Measurements from ENCODE around the gene MAGI1. TPM values are rescaled to one million over a fixed set of nuclear protein-coding genes. Genes with fewer than 3 reads are reported as not detected.

The MAGI1 gene
- total and polyA plus RNA-seq, 2 donors (not counting 1 experiment from before 2014, with no cell fraction given), result 15.7 to 23.7 TPM

- Histone ChIP-seq H3K4me2 (ENCODE audit: extremely low read depth, insufficient read depth, low read length) (no peak overlapping the region), H3K4me1 (ENCODE audit: control insufficient read depth, extremely low read depth, insufficient read depth, low read length) (peaks cover 4% of the 10 kb centered on the region), H3K79me2 (ENCODE audit: control insufficient read depth, insufficient read depth, low read length) (peaks cover 35% of the 10 kb centered on the region), H4K20me1 (ENCODE audit: control insufficient read depth, extremely low read depth, insufficient read depth, low read length) (no peaks in the 10 kb centered on the region), H3K27ac (ENCODE audit: insufficient read depth, low read length) (no peak overlapping the region), H3K27me3 (ENCODE audit: control insufficient read depth, insufficient read depth, low read length) (no peaks in the 10 kb centered on the region), H3K9ac (ENCODE audit: insufficient read depth, low read length) (no peak overlapping the region), H3K4me3 (replicated peaks in 1 of 4; ENCODE audit: control extremely low read depth in 1 of 4, insufficient read depth in 1 of 4, low read depth in 3 of 4, low read length in 4 of 4) (no peak overlapping the region), H3K36me3 (ENCODE audit: control insufficient read depth, insufficient read depth, low read length) (no peaks in the 10 kb centered on the region), H2AFZ (ENCODE audit: low read length) (no peak overlapping the region), H3K9me3 (ENCODE audit: control insufficient read depth, insufficient read depth, low read depth, low read length) (no peaks in the 10 kb centered on the region)
- TF ChIP-seq, protein P1, sequence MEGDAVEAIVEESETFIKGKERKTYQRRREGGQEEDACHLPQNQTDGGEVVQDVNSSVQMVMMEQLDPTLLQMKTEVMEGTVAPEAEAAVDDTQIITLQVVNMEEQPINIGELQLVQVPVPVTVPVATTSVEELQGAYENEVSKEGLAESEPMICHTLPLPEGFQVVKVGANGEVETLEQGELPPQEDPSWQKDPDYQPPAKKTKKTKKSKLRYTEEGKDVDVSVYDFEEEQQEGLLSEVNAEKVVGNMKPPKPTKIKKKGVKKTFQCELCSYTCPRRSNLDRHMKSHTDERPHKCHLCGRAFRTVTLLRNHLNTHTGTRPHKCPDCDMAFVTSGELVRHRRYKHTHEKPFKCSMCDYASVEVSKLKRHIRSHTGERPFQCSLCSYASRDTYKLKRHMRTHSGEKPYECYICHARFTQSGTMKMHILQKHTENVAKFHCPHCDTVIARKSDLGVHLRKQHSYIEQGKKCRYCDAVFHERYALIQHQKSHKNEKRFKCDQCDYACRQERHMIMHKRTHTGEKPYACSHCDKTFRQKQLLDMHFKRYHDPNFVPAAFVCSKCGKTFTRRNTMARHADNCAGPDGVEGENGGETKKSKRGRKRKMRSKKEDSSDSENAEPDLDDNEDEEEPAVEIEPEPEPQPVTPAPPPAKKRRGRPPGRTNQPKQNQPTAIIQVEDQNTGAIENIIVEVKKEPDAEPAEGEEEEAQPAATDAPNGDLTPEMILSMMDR (conservative IDR thresholded peaks at IDR 0.05 in 1 of 2, IDR thresholded peaks at IDR 0.05 in 1 of 2; ENCODE audit: low read depth in 1 of 2, low read length in 2 of 2), result no peak
- TF ChIP-seq EZH2 (IDR thresholded peaks at IDR 0.05; ENCODE audit: low read length, missing control alignments), result no peak
- no peak for DNase-seq (ENCODE audit: low read depth in 2 of 2)
Measured at GRCh38 chr3:66031102-66031698, 7.5 kb downstream of the MAGI1 start.

GRCh38 chr3:66029443-66029842 lies 9.3 kb downstream of the MAGI1 start:
- H3K36me3 ChIP-seq (ENCODE audit: control insufficient read depth, insufficient read depth, low read length), result no peaks in the 10 kb centered on the region
- H3K4me2 ChIP-seq (ENCODE audit: extremely low read depth, insufficient read depth, low read length), result no peak overlapping the region
- no peak overlapping the region for H2AFZ ChIP-seq (ENCODE audit: low read length)
- H4K20me1 ChIP-seq (ENCODE audit: control insufficient read depth, extremely low read depth, insufficient read depth, low read length), result no peaks in the 10 kb centered on the region
- no peaks in the 10 kb centered on the region for H3K27me3 ChIP-seq (ENCODE audit: control insufficient read depth, insufficient read depth, low read length)
- H3K27ac ChIP-seq (ENCODE audit: insufficient read depth, low read length), result no peak overlapping the region
- no peak for DNase-seq (ENCODE audit: low read depth in 2 of 2)
- no peaks in the 10 kb centered on the region for H3K9me3 ChIP-seq (ENCODE audit: control insufficient read depth, insufficient read depth, low read depth, low read length)
- no peaks in the 10 kb centered on the region for H3K4me1 ChIP-seq (ENCODE audit: control insufficient read depth, extremely low read depth, insufficient read depth, low read length)
- no peak overlapping the region for H3K4me3 ChIP-seq (replicated peaks in 1 of 4; ENCODE audit: control extremely low read depth in 1 of 4, insufficient read depth in 1 of 4, low read depth in 3 of 4, low read length in 4 of 4)
- no peak overlapping the region for H3K9ac ChIP-seq (ENCODE audit: insufficient read depth, low read length)
- TF ChIP-seq, protein P1 (conservative IDR thresholded peaks at IDR 0.05 in 1 of 2, IDR thresholded peaks at IDR 0.05 in 1 of 2; ENCODE audit: low read depth in 1 of 2, low read length in 2 of 2), result no peak
- no peak for TF ChIP-seq EZH2 (IDR thresholded peaks at IDR 0.05; ENCODE audit: low read length, missing control alignments)
- H3K79me2 ChIP-seq (ENCODE audit: control insufficient read depth, insufficient read depth, low read length), result peaks cover 25% of the 10 kb centered on the region

DNA sequence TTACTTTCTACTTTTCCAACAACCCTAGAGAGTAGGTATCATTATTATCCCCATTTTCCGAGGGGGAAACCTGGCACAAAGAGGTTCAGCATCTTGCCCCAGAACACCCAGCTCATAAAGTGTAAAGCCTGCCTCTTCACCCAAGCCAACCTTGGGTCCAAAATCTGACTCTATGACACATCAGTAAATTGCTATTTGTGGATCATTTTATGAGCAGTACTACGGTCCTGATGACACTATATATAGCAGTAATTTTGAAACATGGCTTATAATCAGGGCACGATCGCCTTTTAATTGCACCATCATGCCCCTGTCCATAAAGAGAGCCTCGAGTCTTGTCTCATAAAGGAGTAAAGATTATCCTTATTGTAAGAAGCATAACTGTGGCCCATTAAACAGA lies 9.7 kb downstream of the MAGI1 start:
- no peak for TF ChIP-seq EZH2 (IDR thresholded peaks at IDR 0.05; ENCODE audit: low read length, missing control alignments)
- TF ChIP-seq, protein P1 (conservative IDR thresholded peaks at IDR 0.05 in 1 of 2, IDR thresholded peaks at IDR 0.05 in 1 of 2; ENCODE audit: low read depth in 1 of 2, low read length in 2 of 2), result no peak
- H4K20me1 ChIP-seq (ENCODE audit: control insufficient read depth, extremely low read depth, insufficient read depth, low read length), result no peaks in the 10 kb centered on the region
- DNase-seq (ENCODE audit: low read depth in 2 of 2), result no peak
- H3K36me3 ChIP-seq (ENCODE audit: control insufficient read depth, insufficient read depth, low read length), result no peaks in the 10 kb centered on the region
- H3K4me2 ChIP-seq (ENCODE audit: extremely low read depth, insufficient read depth, low read length), result no peak overlapping the region
- H3K27ac ChIP-seq (ENCODE audit: insufficient read depth, low read length), result no peak overlapping the region
- H3K4me1 ChIP-seq (ENCODE audit: control insufficient read depth, extremely low read depth, insufficient read depth, low read length), result peaks cover under 1% of the 10 kb centered on the region
- peaks cover 21% of the 10 kb centered on the region for H3K79me2 ChIP-seq (ENCODE audit: control insufficient read depth, insufficient read depth, low read length)
- no peak overlapping the region for H2AFZ ChIP-seq (ENCODE audit: low read length)
- H3K27me3 ChIP-seq (ENCODE audit: control insufficient read depth, insufficient read depth, low read length), result no peaks in the 10 kb centered on the region
- H3K9ac ChIP-seq (ENCODE audit: insufficient read depth, low read length), result no peak overlapping the region
- no peaks in the 10 kb centered on the region for H3K9me3 ChIP-seq (ENCODE audit: control insufficient read depth, insufficient read depth, low read depth, low read length)
- H3K4me3 ChIP-seq (replicated peaks in 1 of 4; ENCODE audit: control extremely low read depth in 1 of 4, insufficient read depth in 1 of 4, low read depth in 3 of 4, low read length in 4 of 4), result no peak overlapping the region
